Measurements from ENCODE around the gene FGF18.

DNA sequence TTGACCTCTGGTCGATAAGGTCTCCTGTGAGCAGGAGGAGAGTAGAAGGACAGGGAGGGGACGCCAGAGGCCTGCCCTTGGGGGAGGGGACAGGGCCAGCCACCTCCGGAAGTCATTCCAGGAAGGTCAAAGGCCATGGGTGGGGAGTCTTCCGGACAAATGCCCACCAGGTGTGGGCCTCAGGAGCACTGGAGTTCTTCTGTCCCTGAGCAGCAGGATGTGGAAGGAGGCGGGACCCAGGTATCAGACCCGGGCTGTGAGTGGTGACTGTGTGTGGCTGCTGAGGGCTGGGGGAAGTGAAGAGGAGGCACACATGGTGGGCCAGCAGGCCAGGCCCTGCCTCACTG is 13.9 kb downstream of the FGF18 start:
- TF ChIP-seq, protein P1, sequence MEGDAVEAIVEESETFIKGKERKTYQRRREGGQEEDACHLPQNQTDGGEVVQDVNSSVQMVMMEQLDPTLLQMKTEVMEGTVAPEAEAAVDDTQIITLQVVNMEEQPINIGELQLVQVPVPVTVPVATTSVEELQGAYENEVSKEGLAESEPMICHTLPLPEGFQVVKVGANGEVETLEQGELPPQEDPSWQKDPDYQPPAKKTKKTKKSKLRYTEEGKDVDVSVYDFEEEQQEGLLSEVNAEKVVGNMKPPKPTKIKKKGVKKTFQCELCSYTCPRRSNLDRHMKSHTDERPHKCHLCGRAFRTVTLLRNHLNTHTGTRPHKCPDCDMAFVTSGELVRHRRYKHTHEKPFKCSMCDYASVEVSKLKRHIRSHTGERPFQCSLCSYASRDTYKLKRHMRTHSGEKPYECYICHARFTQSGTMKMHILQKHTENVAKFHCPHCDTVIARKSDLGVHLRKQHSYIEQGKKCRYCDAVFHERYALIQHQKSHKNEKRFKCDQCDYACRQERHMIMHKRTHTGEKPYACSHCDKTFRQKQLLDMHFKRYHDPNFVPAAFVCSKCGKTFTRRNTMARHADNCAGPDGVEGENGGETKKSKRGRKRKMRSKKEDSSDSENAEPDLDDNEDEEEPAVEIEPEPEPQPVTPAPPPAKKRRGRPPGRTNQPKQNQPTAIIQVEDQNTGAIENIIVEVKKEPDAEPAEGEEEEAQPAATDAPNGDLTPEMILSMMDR (IDR thresholded peaks at IDR 0.05; ENCODE audit: low read depth, low read length): no peak
- no peak for TF ChIP-seq EZH2phosphoT487 (IDR thresholded peaks at IDR 0.05; ENCODE audit: low read depth)
